ENCODE measurements around the gene SETD1B. TPM values are rescaled to one million over a fixed set of nuclear protein-coding genes. Genes with fewer than 3 reads are reported as not detected.
"Not testable (repeated sequence)": the region's sequence is repeated elsewhere in the genome, so short reads cannot be mapped to it uniquely, and the experiment has no call there.

SETD1B gene
- total and polyA plus RNA-seq, 2 experiments from 2014 or later: 2.5 to 3.8 TPM

DNA sequence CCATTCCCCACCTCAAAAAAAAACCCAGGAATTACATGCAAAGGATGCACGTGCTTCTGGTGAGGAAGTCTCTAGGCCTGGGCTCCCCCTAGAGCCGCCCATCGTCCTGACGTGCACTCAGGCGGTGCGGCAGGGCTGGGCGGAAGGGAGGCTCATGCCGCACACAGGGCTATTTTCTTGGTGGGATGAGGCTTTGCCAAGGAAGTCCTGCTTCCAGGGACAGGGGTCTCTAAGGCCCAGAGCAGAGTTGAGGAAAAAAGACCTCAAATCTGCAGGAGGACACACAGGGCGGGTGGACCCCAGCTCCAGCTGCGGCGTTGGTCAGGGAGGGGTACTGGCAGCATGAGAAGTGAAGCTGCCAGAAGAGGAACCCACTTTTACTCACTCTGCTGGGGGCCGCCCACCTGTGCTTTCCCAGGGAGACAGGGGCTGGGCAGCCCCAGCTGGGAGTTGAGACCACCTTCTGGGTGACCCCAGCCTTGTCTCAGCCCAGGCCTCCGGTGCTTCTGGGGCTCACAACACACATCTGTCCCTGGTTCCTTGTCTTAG is 14.5 kb upstream of the SETD1B start:
- 85% methylated on average over 12 of the region's 13 CpGs for WGBS (ENCODE audit: low lambda C conversion rate, missing lambda C conversion rate)
- no peak for DNase-seq (ENCODE audit: low spot score)
- Histone ChIP-seq H3K4me2 (no peak overlapping the region), H2AFZ (no peak overlapping the region), H3K9me2 (replicated peaks; ENCODE audit: insufficient read depth) (no peaks in the 10 kb centered on the region), H3K4me1 (ENCODE audit: insufficient read depth) (peaks cover under 1% of the 10 kb centered on the region), H3K27ac (no peak overlapping the region), H4K20me1 (ENCODE audit: insufficient read depth, poor library complexity, severe bottlenecking) (no peaks in the 10 kb centered on the region), H3K36me3 (replicated peaks; ENCODE audit: insufficient read depth, low read depth) (no peaks in the 10 kb centered on the region), H3K4me3 (no peak overlapping the region), H3K79me2 (peaks cover 46% of the 10 kb centered on the region), H3K9me3 (ENCODE audit: low read depth) (no peaks in the 10 kb centered on the region), H3K27me3 (no peaks in the 10 kb centered on the region)
- no peak for TF ChIP-seq EZH2phosphoT487 (IDR thresholded peaks at IDR 0.05; ENCODE audit: low read depth, severe bottlenecking, unreplicated experiment)
- TF ChIP-seq, protein P1, sequence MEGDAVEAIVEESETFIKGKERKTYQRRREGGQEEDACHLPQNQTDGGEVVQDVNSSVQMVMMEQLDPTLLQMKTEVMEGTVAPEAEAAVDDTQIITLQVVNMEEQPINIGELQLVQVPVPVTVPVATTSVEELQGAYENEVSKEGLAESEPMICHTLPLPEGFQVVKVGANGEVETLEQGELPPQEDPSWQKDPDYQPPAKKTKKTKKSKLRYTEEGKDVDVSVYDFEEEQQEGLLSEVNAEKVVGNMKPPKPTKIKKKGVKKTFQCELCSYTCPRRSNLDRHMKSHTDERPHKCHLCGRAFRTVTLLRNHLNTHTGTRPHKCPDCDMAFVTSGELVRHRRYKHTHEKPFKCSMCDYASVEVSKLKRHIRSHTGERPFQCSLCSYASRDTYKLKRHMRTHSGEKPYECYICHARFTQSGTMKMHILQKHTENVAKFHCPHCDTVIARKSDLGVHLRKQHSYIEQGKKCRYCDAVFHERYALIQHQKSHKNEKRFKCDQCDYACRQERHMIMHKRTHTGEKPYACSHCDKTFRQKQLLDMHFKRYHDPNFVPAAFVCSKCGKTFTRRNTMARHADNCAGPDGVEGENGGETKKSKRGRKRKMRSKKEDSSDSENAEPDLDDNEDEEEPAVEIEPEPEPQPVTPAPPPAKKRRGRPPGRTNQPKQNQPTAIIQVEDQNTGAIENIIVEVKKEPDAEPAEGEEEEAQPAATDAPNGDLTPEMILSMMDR (IDR thresholded peaks at IDR 0.05; ENCODE audit: poor library complexity): no peak

- Histone ChIP-seq H3K79me2 (peaks cover 42% of the 10 kb centered on the region), H3K9me3 (ENCODE audit: low read depth) (no peaks in the 10 kb centered on the region), H3K27ac (no peak overlapping the region), H3K4me2 (no peak overlapping the region), H2AFZ (no peak overlapping the region), H3K36me3 (replicated peaks; ENCODE audit: insufficient read depth, low read depth) (no peaks in the 10 kb centered on the region), H3K27me3 (no peaks in the 10 kb centered on the region), H3K4me3 (no peak overlapping the region), H4K20me1 (ENCODE audit: insufficient read depth, poor library complexity, severe bottlenecking) (no peaks in the 10 kb centered on the region), H3K4me1 (ENCODE audit: insufficient read depth) (peaks cover 6% of the 10 kb centered on the region), H3K9me2 (replicated peaks; ENCODE audit: insufficient read depth) (no peaks in the 10 kb centered on the region)
- no peak for DNase-seq (ENCODE audit: low spot score)
- TF ChIP-seq EZH2 (IDR thresholded peaks at IDR 0.05; ENCODE audit: borderline replicate concordance) (no peak), EZH2phosphoT487 (IDR thresholded peaks at IDR 0.05; ENCODE audit: low read depth, severe bottlenecking, unreplicated experiment) (no peak)
- TF ChIP-seq, protein P1 (IDR thresholded peaks at IDR 0.05; ENCODE audit: poor library complexity): no peak
- WGBS (ENCODE audit: low lambda C conversion rate, missing lambda C conversion rate): 73% methylated on average over 24 of the region's 28 CpGs
These were observed 13.7 kb upstream of the SETD1B start for GRCh38 chr12:121789800-121790728.

- DNase-seq (ENCODE audit: low spot score); H3K9me2 ChIP-seq (replicated peaks; ENCODE audit: insufficient read depth); H4K20me1 ChIP-seq (ENCODE audit: insufficient read depth, poor library complexity, severe bottlenecking); H3K36me3 ChIP-seq (replicated peaks; ENCODE audit: insufficient read depth, low read depth); H3K9me3 ChIP-seq (ENCODE audit: low read depth); H3K4me2 ChIP-seq; H3K4me3 ChIP-seq; H3K27me3 ChIP-seq; H2AFZ ChIP-seq: not testable (repeated sequence)
- Histone ChIP-seq H3K4me1 (ENCODE audit: insufficient read depth) (peaks cover 13% of the 10 kb centered on the region), H3K79me2 (peaks cover 49% of the 10 kb centered on the region), H3K27ac (peak overlapping the region; percentile 99)
- WGBS (ENCODE audit: low lambda C conversion rate, missing lambda C conversion rate): 97% methylated on average over 8 of the region's 8 CpGs
These were observed 13.0 kb upstream of the SETD1B start for GRCh38 chr12:121790785-121791184.
